ENCODE data around the gene CCN2. TPM values are rescaled to one million over a fixed set of nuclear protein-coding genes. Genes with fewer than 3 reads are reported as not detected.

Gene CCN2
- total RNA-seq, 4 donors from 2014 or later = 5.1 to 33.6 (median 17.6) TPM

- Histone ChIP-seq H3K27ac (no peak overlapping the region), H3K27me3 (no peaks in the 10 kb centered on the region), H3K9me3 (peaks cover 0 to 4% (median 0%) of the 10 kb centered on the region in 3 donors), H3K4me3 (no peak overlapping the region), H3K36me3 (no peaks in the 10 kb centered on the region), H3K4me1 (no peaks in the 10 kb centered on the region)
- DNase-seq (no peak), ATAC-seq (no peak)
- TF ChIP-seq POLR2A (IDR thresholded peaks at IDR 0.05) = no peak
- no peak for TF ChIP-seq CTCF (IDR thresholded peaks at IDR 0.05 in 4 of 5, conservative IDR thresholded peaks at IDR 0.05 in 1 of 5)
- intact Hi-C loops (cut with DNase I; ENCODE audit: low total_unique reads) = loop anchor here (10.0 kb wide), 1 partner anchor 244 kb away; no protein-coding TSS in a partner anchor
- in situ Hi-C loops (cut with MboI; ENCODE audit: low sequenced_read_pairs in 4 of 4) = loop anchor here (5.0 to 25.0 kb wide), 5 partner anchors 292 to 567 kb away; no protein-coding TSS in a partner anchor
Observed at GRCh38 chr6:131920656-131921055, 30.5 kb downstream of the CCN2 start.

GRCh38 chr6:131918650-131919355 lies 32.4 kb downstream of the CCN2 start:
- DNase-seq = no peak
- Histone ChIP-seq H3K9me3 (peaks cover 0 to 2% (median 0%) of the 10 kb centered on the region in 3 donors), H3K36me3 (no peaks in the 10 kb centered on the region), H3K4me3 (no peak overlapping the region), H3K4me1 (no peaks in the 10 kb centered on the region), H3K27me3 (no peaks in the 10 kb centered on the region), H3K27ac (no peak overlapping the region)
- ATAC-seq = no peak
- no peak for TF ChIP-seq POLR2A (IDR thresholded peaks at IDR 0.05)
- no peak for TF ChIP-seq CTCF (IDR thresholded peaks at IDR 0.05 in 4 of 5, conservative IDR thresholded peaks at IDR 0.05 in 1 of 5)
- intact Hi-C loops (cut with DNase I; ENCODE audit: low total_unique reads) (loop anchor here (10.0 kb wide), 1 partner anchor 566 kb away; no protein-coding TSS in a partner anchor), in situ Hi-C loops (cut with MboI; ENCODE audit: low sequenced_read_pairs in 4 of 4) (loop anchor here (5.0 to 25.0 kb wide), 4 partner anchors 224 to 568 kb away; no protein-coding TSS in a partner anchor)

GRCh38 chr6:131917763-131918649 lies 33.2 kb downstream of the CCN2 start:
- in situ Hi-C loops (cut with MboI; ENCODE audit: low sequenced_read_pairs in 4 of 4) (loop anchor here (5.0 to 25.0 kb wide), 4 partner anchors 223 to 569 kb away; no protein-coding TSS in a partner anchor), intact Hi-C loops (cut with DNase I; ENCODE audit: low total_unique reads) (loop anchor here (10.0 kb wide), 1 partner anchor 567 kb away; no protein-coding TSS in a partner anchor)
- no peak overlapping the region for H3K4me3 ChIP-seq

GRCh38 chr6:131917318-131917717 lies 33.9 kb downstream of the CCN2 start:
- intact Hi-C loops (cut with DNase I; ENCODE audit: low total_unique reads) = loop anchor here (10.0 kb wide), 1 partner anchor 567 kb away; no protein-coding TSS in a partner anchor
- DNase-seq = no peak
- in situ Hi-C loops (cut with MboI; ENCODE audit: low sequenced_read_pairs in 4 of 4) = loop anchor here (5.0 to 25.0 kb wide), 4 partner anchors 223 to 570 kb away; no protein-coding TSS in a partner anchor
- no peaks in the 10 kb centered on the region for H3K4me1 ChIP-seq
- ATAC-seq = no peak
- no peak overlapping the region for H3K27ac ChIP-seq
- no peaks in the 10 kb centered on the region for H3K27me3 ChIP-seq
- TF ChIP-seq CTCF (IDR thresholded peaks at IDR 0.05 in 4 of 5, conservative IDR thresholded peaks at IDR 0.05 in 1 of 5) (no peak), POLR2A (IDR thresholded peaks at IDR 0.05) (no peak)
- no peak overlapping the region for H3K4me3 ChIP-seq
- H3K36me3 ChIP-seq = no peaks in the 10 kb centered on the region
- H3K9me3 ChIP-seq = no peaks in the 10 kb centered on the region

More at GRCh38 chr6:131917763-131918649, 33.2 kb downstream of the CCN2 start:
- no peaks in the 10 kb centered on the region for H3K36me3 ChIP-seq
- H3K9me3 ChIP-seq = no peaks in the 10 kb centered on the region
- TF ChIP-seq CTCF (IDR thresholded peaks at IDR 0.05 in 4 of 5, conservative IDR thresholded peaks at IDR 0.05 in 1 of 5) = no peak
- TF ChIP-seq POLR2A (IDR thresholded peaks at IDR 0.05) = no peak
- DNase-seq (no peak), ATAC-seq (no peak)
- no peaks in the 10 kb centered on the region for H3K27me3 ChIP-seq
- no peak overlapping the region for H3K27ac ChIP-seq
- H3K4me1 ChIP-seq = no peaks in the 10 kb centered on the region
